Stomach (tissue), 9 donors: ENCODE data around the gene CST3. TPM values are rescaled to one million over a fixed set of nuclear protein-coding genes. Genes with fewer than 3 reads are reported as not detected.

Experiments used
- DNase-seq, 2 donors: peaks; one replicate each; pipeline versions ENCODE4 v3.0.0 to v3.0.0-alpha.2; 2013 to 2019
- H3K27ac ChIP-seq, 5 donors: fragments of 200-600 bp in 4 of 5; sonication (generic) in 4 of 5; one replicate each; pipeline ENCODE4 v1.5.1; 2013 to 2019; ENCODE audit warnings: mild to moderate bottlenecking in 1 of 5, moderate library complexity in 1 of 5
- H3K27me3 ChIP-seq, 3 donors: fragments of 200-600 bp; sonication (generic); one replicate each; pipeline ENCODE4 v1.5.1; 2017 to 2019; ENCODE audit warnings: mixed run types in 1 of 3
- H3K36me3 ChIP-seq, 4 donors: fragments of 200-600 bp; sonication (generic); 1 replicate in 3 of 4; 2 replicates in 1 of 4; pipeline ENCODE4 v1.5.1; 2016 to 2019
- H3K4me1 ChIP-seq, 4 donors: fragments of 200-600 bp; sonication (generic); one replicate each; pipeline ENCODE4 v1.5.1; 2016 to 2019
- H3K4me3 ChIP-seq, 4 donors: fragments of 200-600 bp; sonication (generic) in 3 of 4; one replicate each; pipeline ENCODE4 v1.5.1; 2016 to 2019; ENCODE audit warnings: mild to moderate bottlenecking in 1 of 4
- H3K9me3 ChIP-seq, 4 donors: fragments of 200-600 bp; sonication (generic); one replicate each; pipeline ENCODE4 v1.5.1; 2016 to 2019
- CTCF ChIP-seq, 7 experiments: fragments of 450-650 bp in 4 of 7; fragments of 200-600 bp in 3 of 7; sonication (generic) in 3 of 7; IDR thresholded peaks; one replicate each; pipeline ENCODE4 v1.5.1; 2016 to 2019; ENCODE audit warnings: antibody characterized with exemption in 7 of 7, control low read depth in 2 of 7, mild to moderate bottlenecking in 1 of 7
- EP300 ChIP-seq: sonication (generic); formaldehyde crosslinking; IDR thresholded peaks from one replicate; pipeline ENCODE4 v1.6.1; 2017; ENCODE audit warnings: antibody characterized with exemption
- POLR2A ChIP-seq, 4 donors: fragments of 450-650 bp; IDR thresholded peaks; one replicate each; pipeline ENCODE4 v1.6.1; 2016; ENCODE audit warnings: antibody characterized with exemption in 4 of 4, control low read depth in 2 of 4, mild to moderate bottlenecking in 1 of 4, moderate library complexity in 1 of 4
- POLR2AphosphoS5 ChIP-seq, 3 donors: sonication (generic); formaldehyde crosslinking; IDR thresholded peaks; one replicate each; pipeline ENCODE4 v1.6.1; 2016; ENCODE audit warnings: antibody characterized with exemption in 3 of 3
- WGBS, 5 donors: extraction: QIAGEN DNeasy Blood & Tissue Kit in 3 of 5; methylation state at CpG; one replicate each; pipeline versions ENCODE4 v1.1.5 to v1.1.7; 2013 to 2018; 5-methylcytosine and 5-hydroxymethylcytosine counted together
- intact Hi-C: fragments of 100-400 bp; cut with DNase I; formaldehyde crosslinking; loops from one replicate; pipeline ENCODE4 v1.15.1; 2023; ENCODE audit warnings: low total_unique reads
- polyA plus RNA-seq, 3 donors: library from polyadenylated mRNA; stranded (reverse); fragments of 200-250 nt; gene quantifications; one replicate each; pipeline ENCODE4 v1.2.3, GENCODE V29; 2013
- total RNA-seq, 5 donors: library from RNA; depleted of rRNA; stranded (reverse); fragments of >200 nt; gene quantifications; one replicate each; pipeline versions ENCODE4 v1.1.0 to v1.2.3, GENCODE V29; 2014 to 2016
- donor health status: healthy with polysubstance abuse.
- donor health status: Bipolar disorder and iron deficiency.
- donor health status: healthy.

The CST3 gene
- total and polyA plus RNA-seq, 8 donors, result 231 to 2,024 (median 578) TPM

DNA sequence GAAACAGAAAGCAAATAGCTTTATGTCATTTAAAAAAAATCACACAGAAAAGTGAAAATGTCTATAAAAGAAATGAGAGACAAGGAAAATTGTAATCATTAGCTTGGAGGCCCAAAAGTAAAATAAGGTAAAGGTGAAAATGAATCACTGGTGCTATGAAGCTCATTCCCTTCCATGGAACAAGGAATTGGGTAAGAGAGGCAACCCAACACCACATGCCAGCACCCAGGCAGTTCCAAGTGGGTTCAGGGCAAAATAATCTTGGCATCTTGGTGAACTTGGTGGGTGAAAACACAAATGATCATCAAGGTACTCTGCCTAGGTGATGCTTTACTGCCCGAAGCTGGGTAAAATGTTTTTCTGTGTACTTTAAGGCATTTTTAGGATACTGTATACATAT, 34.4 kb upstream of the CST3 start:
- H3K9me3 ChIP-seq, result no peaks in the 10 kb centered on the region
- H3K27ac ChIP-seq, result no peak overlapping the region
- H3K4me1 ChIP-seq, result peaks cover 0 to 3% (median 0%) of the 10 kb centered on the region in 4 donors
- H3K4me3 ChIP-seq, result no peak overlapping the region
- DNase-seq, result no peak
- intact Hi-C loops, result no loop called here
- 91 to 100% (median 100%) methylated on average over 1 of the region's 1 CpG for WGBS, 5 donors
- H3K27me3 ChIP-seq, result no peaks in the 10 kb centered on the region
- no peak for TF ChIP-seq POLR2AphosphoS5 (IDR thresholded peaks at IDR 0.05)
- TF ChIP-seq CTCF (IDR thresholded peaks at IDR 0.05), result no peak
- TF ChIP-seq POLR2A (IDR thresholded peaks at IDR 0.05), result no peak
- TF ChIP-seq EP300, result no peak
- no peaks in the 10 kb centered on the region for H3K36me3 ChIP-seq

GRCh38 chr20:23671479-23671878, 33.7 kb upstream of the CST3 start:
- H3K4me1 ChIP-seq, result peaks cover 0 to 3% (median 0%) of the 10 kb centered on the region in 4 donors
- no peaks in the 10 kb centered on the region for H3K9me3 ChIP-seq
- H3K27me3 ChIP-seq, result no peaks in the 10 kb centered on the region
- 32 to 65% (median 59%) methylated on average over 3 of the region's 3 CpGs for WGBS, 5 donors
- intact Hi-C loops, result no loop called here
- H3K4me3 ChIP-seq, result no peak overlapping the region
- no peak for TF ChIP-seq POLR2A (IDR thresholded peaks at IDR 0.05)
- no peak for TF ChIP-seq CTCF (IDR thresholded peaks at IDR 0.05)
- no peak for TF ChIP-seq EP300
- no peak for TF ChIP-seq POLR2AphosphoS5 (IDR thresholded peaks at IDR 0.05)
- DNase-seq, result no peak
- no peak overlapping the region for H3K27ac ChIP-seq
- no peaks in the 10 kb centered on the region for H3K36me3 ChIP-seq

GRCh38 chr20:23670361-23670760, 32.6 kb upstream of the CST3 start:
- TF ChIP-seq CTCF (IDR thresholded peaks at IDR 0.05) (no peak), POLR2A (IDR thresholded peaks at IDR 0.05) (no peak), POLR2AphosphoS5 (IDR thresholded peaks at IDR 0.05) (no peak), EP300 (no peak)
- no peak overlapping the region for H3K27ac ChIP-seq
- no peak overlapping the region for H3K4me3 ChIP-seq
- no peak for DNase-seq
- H3K27me3 ChIP-seq, result no peaks in the 10 kb centered on the region
- no peaks in the 10 kb centered on the region for H3K36me3 ChIP-seq
- intact Hi-C loops, result no loop called here
- H3K4me1 ChIP-seq, result peaks cover 0 to 3% (median 0%) of the 10 kb centered on the region in 4 donors
- no peaks in the 10 kb centered on the region for H3K9me3 ChIP-seq
- 29 to 52% (median 40%) methylated on average over 1 of the region's 1 CpG for WGBS, 5 donors

DNA sequence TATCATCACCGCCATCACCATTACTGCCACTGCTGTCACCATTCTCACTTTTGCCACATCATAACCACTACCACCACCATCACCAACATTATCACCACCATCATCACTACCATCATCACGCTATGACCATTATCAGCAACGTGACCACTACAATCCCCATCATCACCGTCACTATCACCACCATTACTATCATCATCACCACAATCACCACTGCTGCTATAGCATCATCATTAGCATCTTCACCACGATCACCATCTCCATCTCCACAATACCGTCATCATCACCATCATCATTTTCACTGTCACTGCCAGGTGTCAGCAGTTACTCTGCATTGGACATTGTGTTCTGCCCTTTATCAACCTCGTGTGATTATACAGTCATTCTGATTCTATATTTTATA, 32.1 kb upstream of the CST3 start:
- intact Hi-C loops, result no loop called here
- WGBS, 5 donors, result 87 to 91% (median 89%) methylated on average over 7 of the region's 7 CpGs
- no peaks in the 10 kb centered on the region for H3K9me3 ChIP-seq
- peaks cover 0 to 3% (median 0%) of the 10 kb centered on the region in 4 donors for H3K4me1 ChIP-seq
- TF ChIP-seq EP300, result no peak
- TF ChIP-seq POLR2A (IDR thresholded peaks at IDR 0.05), result no peak
- no peak for TF ChIP-seq CTCF (IDR thresholded peaks at IDR 0.05)
- TF ChIP-seq POLR2AphosphoS5 (IDR thresholded peaks at IDR 0.05), result no peak
- no peak overlapping the region for H3K27ac ChIP-seq
- H3K27me3 ChIP-seq, result no peaks in the 10 kb centered on the region
- DNase-seq, result no peak
- no peaks in the 10 kb centered on the region for H3K36me3 ChIP-seq
- no peak overlapping the region for H3K4me3 ChIP-seq
